ENCODE measurements around the gene MRPS25.

GRCh38 chr3:15032650-15033049 lies 32.5 kb downstream of the MRPS25 start:
- TF ChIP-seq POLR2A (IDR thresholded peaks at IDR 0.05; ENCODE audit: low read depth, low read length): no peak
- no peak for TF ChIP-seq POLR2AphosphoS5 (IDR thresholded peaks at IDR 0.05; ENCODE audit: low read depth, low read length)
- no peak for TF ChIP-seq TAF1 (IDR thresholded peaks at IDR 0.05; ENCODE audit: borderline replicate concordance, low read depth, low read length)

Data from GM12892 (cell line).